Glutamatergic neuron (in vitro differentiated cells): ENCODE measurements around the gene KIAA1210. TPM values are rescaled to one million over a fixed set of nuclear protein-coding genes. Genes with fewer than 3 reads are reported as not detected.

ENCODE experiments used
- DNase-seq: peaks from one replicate; pipeline ENCODE4 v3.0.0; 2022
- H3K27ac Mint-ChIP-seq: one replicate; pipeline ENCODE4 v1.8.0; 2020; ENCODE audit warnings: mild to moderate bottlenecking, mixed read lengths, inconsistent platforms; ENCODE audit not compliant: unreplicated experiment
- H3K27me3 Mint-ChIP-seq: one replicate; pipeline ENCODE4 v1.8.0; 2020; ENCODE audit warnings: mild to moderate bottlenecking, moderate library complexity, mixed read lengths, inconsistent platforms; ENCODE audit not compliant: unreplicated experiment
- H3K36me3 Mint-ChIP-seq: one replicate; pipeline ENCODE4 v1.8.0; 2020; ENCODE audit warnings: mild to moderate bottlenecking, mixed read lengths, inconsistent platforms; ENCODE audit not compliant: unreplicated experiment
- H3K4me1 Mint-ChIP-seq: one replicate; pipeline ENCODE4 v1.8.0; 2020; ENCODE audit warnings: mild to moderate bottlenecking, low read depth, mixed read lengths, inconsistent platforms; ENCODE audit not compliant: unreplicated experiment
- H3K4me3 Mint-ChIP-seq: one replicate; pipeline ENCODE4 v1.8.0; 2020; ENCODE audit warnings: mild to moderate bottlenecking, mixed read lengths, inconsistent platforms; ENCODE audit not compliant: unreplicated experiment
- H3K9me3 Mint-ChIP-seq: one replicate; pipeline ENCODE4 v1.8.0; 2020; ENCODE audit warnings: mild to moderate bottlenecking, moderate library complexity, mixed read lengths, inconsistent platforms; ENCODE audit not compliant: unreplicated experiment
- CTCF ChIP-seq: fragments of 200-600 bp; sonication (generic); IDR thresholded peaks from one replicate; pipeline ENCODE4 v1.5.0; 2021; ENCODE audit not compliant: partially characterized antibody, unreplicated experiment
- long read RNA-seq: library from polyadenylated mRNA; unstranded; transcript quantifications from one replicate; pipeline ENCODE4 v2.0.0, GENCODE V29; 2020; ENCODE audit not compliant: unreplicated experiment
- total RNA-seq: library from RNA; stranded (reverse); fragmentation: NEBNext Ultra II Directional; extraction: Animal tissue kit (Norgen Biotek cat#: 25700); gene quantifications from one replicate; pipeline ENCODE4 v1.2.1, GENCODE V29; 2021; ENCODE audit not compliant: unreplicated experiment

Gene KIAA1210
- 0.98 TPM for total RNA-seq
- long read RNA-seq = 0 reads

DNA sequence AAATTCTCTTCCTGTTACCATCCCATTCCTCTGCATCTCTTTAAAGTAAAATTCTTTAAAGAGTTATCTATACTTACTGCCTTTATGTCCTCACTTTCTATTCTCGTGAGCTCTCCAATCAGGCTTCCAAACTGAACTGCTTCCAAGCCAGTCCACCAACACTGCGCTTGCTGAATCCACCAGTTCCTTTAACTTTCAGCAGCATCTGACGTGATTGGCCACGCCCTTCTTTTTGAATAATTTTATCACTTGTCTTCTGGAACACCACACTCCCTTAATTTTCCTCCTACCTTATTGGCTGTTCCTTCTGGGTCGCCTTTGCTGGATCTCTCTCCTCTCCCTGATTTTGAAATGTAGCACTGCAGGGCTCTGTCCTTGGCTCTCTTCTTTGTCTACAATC lies at the start of gene KIAA1210:
TSS of gene KIAA1210 (minus strand) at position 163 of the 400 bp plus-strand sequence. CDS start 4,170 bp downstream, outside the sequence.
- H3K9me3 Mint-ChIP-seq = no peaks in the 10 kb centered on the region
- no peaks in the 10 kb centered on the region for H3K27me3 Mint-ChIP-seq
- H3K4me1 Mint-ChIP-seq = peaks cover 13% of the 10 kb centered on the region
- no peak for TF ChIP-seq CTCF
- H3K36me3 Mint-ChIP-seq = no peaks in the 10 kb centered on the region
- H3K4me3 Mint-ChIP-seq = no peak within 1 kb of the TSS
- H3K27ac Mint-ChIP-seq = no peak within 1 kb of the TSS
- no peak for DNase-seq

GRCh38 chrX:119177278-119177677 lies 49.7 kb upstream of the KIAA1210 start:
- TF ChIP-seq CTCF = no peak
- peak; percentile 61 for DNase-seq
- Mint-ChIP-seq H3K4me3 (no peak overlapping the region), H3K4me1 (peaks cover 10% of the 10 kb centered on the region), H3K9me3 (peaks cover 8% of the 10 kb centered on the region), H3K27ac (peak overlapping the region; percentile 89), H3K27me3 (peaks cover 7% of the 10 kb centered on the region), H3K36me3 (no peaks in the 10 kb centered on the region)

GRCh38 chrX:119174900-119175299 lies 47.3 kb upstream of the KIAA1210 start:
- DNase-seq = no peak
- Mint-ChIP-seq H3K36me3 (no peaks in the 10 kb centered on the region), H3K27ac (peak overlapping the region; percentile 64), H3K4me3 (no peak overlapping the region), H3K9me3 (peaks cover 8% of the 10 kb centered on the region), H3K4me1 (peaks cover 10% of the 10 kb centered on the region), H3K27me3 (peaks cover 7% of the 10 kb centered on the region)
- no peak for TF ChIP-seq CTCF

DNA sequence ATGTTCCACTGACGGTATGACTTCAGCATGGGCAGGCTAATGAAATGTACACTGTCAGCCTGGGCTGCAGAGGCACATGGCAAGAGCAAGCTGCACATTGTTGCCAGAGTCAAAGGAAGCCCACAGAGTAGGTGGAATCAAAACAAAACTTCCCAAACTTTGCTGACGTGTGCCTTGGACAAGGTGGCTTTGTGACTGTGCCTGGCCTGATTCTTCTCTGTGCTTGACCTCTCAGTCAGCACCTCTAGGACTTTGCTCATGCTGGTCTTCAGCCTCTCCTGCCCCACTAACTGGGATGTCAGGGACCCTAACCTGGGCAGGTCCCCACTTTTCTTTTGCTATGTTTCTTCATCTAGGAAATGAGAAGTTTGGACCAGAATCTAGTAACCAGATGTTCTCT lies 40.5 kb upstream of the KIAA1210 start:
- no peak for DNase-seq
- TF ChIP-seq CTCF = no peak

GRCh38 chrX:119158226-119158625 lies 30.6 kb upstream of the KIAA1210 start:
- Mint-ChIP-seq H3K4me3 (no peak overlapping the region), H3K9me3 (no peaks in the 10 kb centered on the region), H3K27me3 (no peaks in the 10 kb centered on the region), H3K36me3 (no peaks in the 10 kb centered on the region), H3K27ac (no peak overlapping the region), H3K4me1 (peaks cover 4% of the 10 kb centered on the region)
- no peak for DNase-seq
- TF ChIP-seq CTCF = no peak

More for the DNA sequence above, 40.5 kb upstream of the KIAA1210 start:
- no peak overlapping the region for H3K27ac Mint-ChIP-seq
- H3K27me3 Mint-ChIP-seq = no peaks in the 10 kb centered on the region
- H3K9me3 Mint-ChIP-seq = no peaks in the 10 kb centered on the region
- H3K4me3 Mint-ChIP-seq = no peak overlapping the region
- H3K4me1 Mint-ChIP-seq = no peaks in the 10 kb centered on the region
- H3K36me3 Mint-ChIP-seq = no peaks in the 10 kb centered on the region
